K562 (cell line): ENCODE data around the gene ERN1. TPM values are rescaled to one million over a fixed set of nuclear protein-coding genes. Genes with fewer than 3 reads are reported as not detected.

Experiments used
- ATAC-seq: fragments of 200-7000 bp; cut with Tn5 transposase; 3 replicates; pipeline ENCODE4 v1.9.1; 2020; ENCODE audit warnings: moderate library complexity
- BruUV-seq: library from RNA; stranded (reverse); fragments of 400-500 nt; replicated peaks from 2 replicates; lab custom pipeline; 2021; lab: Mats Ljungman, UMichigan
- CTCF ChIA-PET: fragments of 300-600 bp; formaldehyde crosslinking; extraction: SDS; loops from one replicate; lab custom pipeline; 2021; ENCODE audit warnings: low intra/inter-chr PET ratio; lab: Yijun Ruan, JAX
- POLR2A ChIA-PET: fragments of 300-600, 350-650 bp; sonication (Branson Sonifier 250); formaldehyde crosslinking; extraction: SDS; loops from one replicate; lab custom pipeline; 2021; ENCODE audit warnings: antibody characterized with exemption, inconsistent platforms; lab: Yijun Ruan, JAX
- DNase-seq, 4 experiments: peaks; one replicate each; pipeline versions ENCODE4 v3.0.0 to v3.0.0-alpha.2; 2011 to 2018; ENCODE audit warnings: low spot score in 3 of 4, mixed read lengths in 3 of 4; ENCODE audit errors: extremely low read depth in 1 of 4
- FAIRE-seq: peaks from 2 replicates; lab custom pipeline; 2011; peaks lifted over from hg19 to GRCh38; lab: Jason Lieb, UNC
- H2AFZ ChIP-seq: 2 replicates; pipeline ENCODE4 v1.6.0; 2011; ENCODE audit warnings: low read depth, low read length, control low read depth, inconsistent platforms
- H3K27ac ChIP-seq: fragments of 200-600 bp; 3 replicates; pipeline ENCODE4 v1.8.0; 2011; ENCODE audit warnings: low read depth, mild to moderate bottlenecking, control low read depth, inconsistent platforms, low read length, moderate library complexity, mixed read lengths; ENCODE audit errors: extremely low read depth
- H3K27me3 ChIP-seq, 2 experiments: fragments of 300-600 bp in 1 of 2; 2 replicates in 1 of 2; 3 replicates in 1 of 2; pipeline versions ENCODE4 v1.6.0 to v1.8.0; 2011; ENCODE audit warnings: inconsistent platforms in 2 of 2, low read length in 2 of 2, mild to moderate bottlenecking in 1 of 2, mixed read lengths in 1 of 2, moderate library complexity in 1 of 2; ENCODE audit not compliant: control insufficient read depth in 2 of 2, insufficient read depth in 2 of 2
- H3K36me3 ChIP-seq: fragments of 300-600 bp; 3 replicates; pipeline ENCODE4 v1.8.0; 2011; ENCODE audit warnings: mild to moderate bottlenecking, low read length, inconsistent platforms; ENCODE audit not compliant: control insufficient read depth, insufficient read depth
- H3K4me1 ChIP-seq, 2 experiments: fragments of 200-600 bp in 1 of 2; replicated peaks in 1 of 2; 2 replicates in 1 of 2; 3 replicates in 1 of 2; pipeline versions ENCODE4 v1.5.1 to v1.8.0; 2011; ENCODE audit warnings: inconsistent platforms in 2 of 2, low read length in 2 of 2, mild to moderate bottlenecking in 1 of 2, mixed read lengths in 1 of 2, moderate library complexity in 1 of 2; ENCODE audit not compliant: control insufficient read depth in 2 of 2, insufficient read depth in 2 of 2
- H3K4me2 ChIP-seq: 2 replicates; pipeline ENCODE4 v1.6.1; 2011; ENCODE audit warnings: low read length, control low read depth, inconsistent platforms, mixed read lengths; ENCODE audit not compliant: insufficient read depth
- H3K4me3 ChIP-seq: fragments of 200-600 bp; sonication (generic), shearing (Covaris generic); 2 replicates; pipeline ENCODE4 v1.5.1; 2016; ENCODE audit warnings: control low read depth, inconsistent platforms
- H3K79me2 ChIP-seq: fragments of 200-600 bp; 3 replicates; pipeline ENCODE4 v1.8.0; 2011; ENCODE audit warnings: low read length, inconsistent platforms; ENCODE audit not compliant: control insufficient read depth, insufficient read depth
- H3K9ac ChIP-seq, 2 experiments: 2 replicates each; pipeline versions ENCODE4 v1.6.0 to v1.6.1; 2011; ENCODE audit warnings: low read depth in 2 of 2, low read length in 2 of 2, control low read depth in 1 of 2, inconsistent platforms in 1 of 2, mild to moderate bottlenecking in 1 of 2, mixed read lengths in 1 of 2; ENCODE audit not compliant: insufficient read depth in 1 of 2
- H3K9me1 ChIP-seq: one replicate; pipeline ENCODE4 v1.6.0; 2011; ENCODE audit warnings: inconsistent platforms, mild to moderate bottlenecking, low read length, moderate library complexity; ENCODE audit not compliant: control insufficient read depth, insufficient read depth
- H3K9me3 ChIP-seq: replicated peaks from 2 replicates; pipeline ENCODE4 v1.5.1; 2011; ENCODE audit warnings: low read depth, low read length, inconsistent platforms; ENCODE audit not compliant: control insufficient read depth, insufficient read depth
- H4K20me1 ChIP-seq: replicated peaks from 2 replicates; pipeline ENCODE4 v1.6.1; 2011; ENCODE audit warnings: low read length, inconsistent platforms, mixed read lengths; ENCODE audit not compliant: control insufficient read depth, insufficient read depth
- MTA3 ChIP-seq: fragments of 450-650 bp; formaldehyde crosslinking; IDR thresholded peaks from 2 replicates; pipeline ENCODE4 v1.6.1; 2017; ENCODE audit warnings: mild to moderate bottlenecking, borderline replicate concordance
- MYBL2 ChIP-seq, 2 experiments: fragments of 450-650 bp in 1 of 2; sonication (generic) in 1 of 2; formaldehyde crosslinking in 1 of 2; IDR thresholded peaks; 2 replicates each; pipeline versions ENCODE4 v1.6.1 to v1.8.1; 2017 to 2022; ENCODE audit warnings: borderline replicate concordance in 1 of 2, inconsistent platforms in 1 of 2, low read depth in 1 of 2, mild to moderate bottlenecking in 1 of 2, missing genetic modification reagents in 1 of 2, moderate library complexity in 1 of 2
- RFX1 ChIP-seq: fragments of 450-650 bp; IDR thresholded peaks from 2 replicates; pipeline ENCODE4 v1.6.1; 2016; ENCODE audit warnings: mild to moderate bottlenecking, moderate library complexity
- ZNF3 ChIP-seq: fragments of 250-450 bp; sonication (Bioruptor Pico); IDR thresholded peaks from 2 replicates; pipeline ENCODE4 v1.5.0; 2021; ENCODE audit warnings: mild to moderate bottlenecking, moderate library complexity
- ZNF316 ChIP-seq: fragments of 450-650 bp; IDR thresholded peaks from 2 replicates; pipeline ENCODE4 v1.6.1; 2016
- ZNF408 ChIP-seq: fragments of 250-450 bp; sonication (Bioruptor Pico); IDR thresholded peaks from 2 replicates; pipeline ENCODE4 v1.4.0; 2020; ENCODE audit warnings: low read depth, mild to moderate bottlenecking, moderate library complexity
- ZNF699 ChIP-seq: fragments of 250-450 bp; sonication (Bioruptor Pico); IDR thresholded peaks from 2 replicates; pipeline ENCODE4 v1.8.0; 2021; ENCODE audit warnings: mild to moderate bottlenecking, moderate library complexity; ENCODE audit not compliant: insufficient replicate concordance
- WGBS: fragments of 100-300 bp; shearing (Covaris generic); methylation state at CpG from one replicate; pipeline ENCODE4 v1.1.6; 2016; ENCODE audit warnings: low coverage, mixed read lengths; ENCODE audit not compliant: insufficient coverage; ENCODE audit errors: missing lambda C conversion rate; 5-methylcytosine and 5-hydroxymethylcytosine counted together
- in situ Hi-C: fragments of 300-500 bp; cut with MboI; formaldehyde crosslinking; loops from 4 replicates; pipeline ENCODE4 v1.15.0; 2018; ENCODE audit warnings: inconsistent platforms, mixed read lengths
- intact Hi-C: fragments of 100-400 bp; cut with micrococcal nuclease; formaldehyde crosslinking; loops from 2 replicates; pipeline ENCODE4 v1.14.2; 2022
- polyA plus RNA-seq, 8 experiments: library from polyadenylated mRNA; depleted of rRNA in 4 of 8; stranded (reverse) in 5 of 8; unstranded in 3 of 8; fragments of >200 nt; fragmentation: Nextera tagmentation in 2 of 8; fragmentation: Illumina TruSeq in 1 of 8; extraction: Ambion mirVana in 2 of 8; extraction: Trizol in 1 of 8; gene quantifications; 2 replicates each; pipeline versions ENCODE4 v1.2.1 to v1.2.3, GENCODE V29; 2011 to 2014; ENCODE audit warnings: inconsistent platforms in 1 of 8, missing spikeins in 1 of 8
- total RNA-seq, 7 experiments: library from RNA; depleted of rRNA in 6 of 7; stranded (reverse); fragments of >200 nt in 6 of 7; fragmentation: Illumina TruSeq in 2 of 7; extraction: Trizol in 2 of 7; gene quantifications; 2 replicates each; pipeline versions ENCODE4 v1.2.1 to v1.2.3, GENCODE V29; 2011 to 2021; ENCODE audit warnings: low replicate concordance in 1 of 7
- TF ChIP-seq, protein P1 (sequence below): fragments of 450-650 bp; IDR thresholded peaks from 2 replicates; pipeline ENCODE4 v1.6.1; 2016; ENCODE audit warnings: mild to moderate bottlenecking, moderate library complexity

Gene ERN1
- total and polyA plus RNA-seq, 9 of the 15 experiments (the other 6 are each of a cell fraction or from before 2014, with no cell fraction given) = 2.1 to 22.5 (median 7.3) TPM

DNA sequence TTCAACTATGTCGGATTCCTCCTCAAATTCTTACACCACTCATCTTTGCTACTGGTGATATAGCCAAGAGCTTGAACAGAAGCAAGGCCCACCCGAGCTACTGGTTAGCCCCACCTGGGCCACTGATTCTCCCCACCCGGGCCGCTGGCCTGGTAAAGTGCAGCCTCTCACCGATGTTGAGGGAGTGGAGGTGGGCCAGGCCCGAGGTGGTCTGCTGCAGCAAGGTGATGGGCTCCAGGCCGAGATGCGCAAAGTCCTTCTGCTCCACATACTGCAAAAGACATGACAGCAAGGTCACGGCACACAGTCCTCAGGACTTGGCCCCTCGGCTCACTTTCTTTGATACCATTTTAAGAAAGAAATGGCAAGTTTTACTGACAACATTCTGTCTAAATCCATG is 76.8 kb downstream of the ERN1 start:
- POLR2A ChIA-PET = interaction anchor here (1.3 to 1.4 kb wide), 5 partner anchors 8 to 24 kb away, joined by 3 to 4 read pairs (median 3); no protein-coding TSS in a partner anchor
- no peak overlapping the region for H3K27ac ChIP-seq
- H3K9me3 ChIP-seq = no peaks in the 10 kb centered on the region
- intact Hi-C loops = no loop called here
- DNase-seq (no peak), ATAC-seq (no peak), FAIRE-seq (no peak)
- CTCF ChIA-PET = interaction anchor here (0.6 kb wide), 1 partner anchor 80 kb away, joined by 3 read pairs; no protein-coding TSS in a partner anchor
- no peak overlapping the region for H3K9ac ChIP-seq
- H3K4me2 ChIP-seq = no peak overlapping the region
- WGBS = 83% methylated on average over 10 of the region's 10 CpGs
- no peaks in the 10 kb centered on the region; a peak in 1 of 5 replicates for H3K4me1 ChIP-seq
- H3K27me3 ChIP-seq = no peaks in the 10 kb centered on the region
- no peak overlapping the region for H3K4me3 ChIP-seq
- no peaks in the 10 kb centered on the region for H3K9me1 ChIP-seq
- no peaks in the 10 kb centered on the region for H4K20me1 ChIP-seq
- BruUV-seq = no TSS peak
- in situ Hi-C loops = no loop called here
- no peaks in the 10 kb centered on the region for H3K79me2 ChIP-seq
- peaks cover 49% of the 10 kb centered on the region; the same call in 2 of the 3 replicates for H3K36me3 ChIP-seq
- no peak overlapping the region for H2AFZ ChIP-seq
- TF ChIP-seq MTA3 (no peak), RFX1 (no peak), MYBL2 (IDR thresholded peaks at IDR 0.05; ENCODE audit: low read depth) (no peak), MYBL2 (CRISPR knock-in tag; IDR thresholded peaks at IDR 0.05; ENCODE audit: borderline replicate concordance) (no peak), ZNF408 (CRISPR knock-in tag) (no peak), ZNF3 (CRISPR knock-in tag) (no peak), ZNF316 (no peak), ZNF699 (no peak)
- TF ChIP-seq, protein P1, sequence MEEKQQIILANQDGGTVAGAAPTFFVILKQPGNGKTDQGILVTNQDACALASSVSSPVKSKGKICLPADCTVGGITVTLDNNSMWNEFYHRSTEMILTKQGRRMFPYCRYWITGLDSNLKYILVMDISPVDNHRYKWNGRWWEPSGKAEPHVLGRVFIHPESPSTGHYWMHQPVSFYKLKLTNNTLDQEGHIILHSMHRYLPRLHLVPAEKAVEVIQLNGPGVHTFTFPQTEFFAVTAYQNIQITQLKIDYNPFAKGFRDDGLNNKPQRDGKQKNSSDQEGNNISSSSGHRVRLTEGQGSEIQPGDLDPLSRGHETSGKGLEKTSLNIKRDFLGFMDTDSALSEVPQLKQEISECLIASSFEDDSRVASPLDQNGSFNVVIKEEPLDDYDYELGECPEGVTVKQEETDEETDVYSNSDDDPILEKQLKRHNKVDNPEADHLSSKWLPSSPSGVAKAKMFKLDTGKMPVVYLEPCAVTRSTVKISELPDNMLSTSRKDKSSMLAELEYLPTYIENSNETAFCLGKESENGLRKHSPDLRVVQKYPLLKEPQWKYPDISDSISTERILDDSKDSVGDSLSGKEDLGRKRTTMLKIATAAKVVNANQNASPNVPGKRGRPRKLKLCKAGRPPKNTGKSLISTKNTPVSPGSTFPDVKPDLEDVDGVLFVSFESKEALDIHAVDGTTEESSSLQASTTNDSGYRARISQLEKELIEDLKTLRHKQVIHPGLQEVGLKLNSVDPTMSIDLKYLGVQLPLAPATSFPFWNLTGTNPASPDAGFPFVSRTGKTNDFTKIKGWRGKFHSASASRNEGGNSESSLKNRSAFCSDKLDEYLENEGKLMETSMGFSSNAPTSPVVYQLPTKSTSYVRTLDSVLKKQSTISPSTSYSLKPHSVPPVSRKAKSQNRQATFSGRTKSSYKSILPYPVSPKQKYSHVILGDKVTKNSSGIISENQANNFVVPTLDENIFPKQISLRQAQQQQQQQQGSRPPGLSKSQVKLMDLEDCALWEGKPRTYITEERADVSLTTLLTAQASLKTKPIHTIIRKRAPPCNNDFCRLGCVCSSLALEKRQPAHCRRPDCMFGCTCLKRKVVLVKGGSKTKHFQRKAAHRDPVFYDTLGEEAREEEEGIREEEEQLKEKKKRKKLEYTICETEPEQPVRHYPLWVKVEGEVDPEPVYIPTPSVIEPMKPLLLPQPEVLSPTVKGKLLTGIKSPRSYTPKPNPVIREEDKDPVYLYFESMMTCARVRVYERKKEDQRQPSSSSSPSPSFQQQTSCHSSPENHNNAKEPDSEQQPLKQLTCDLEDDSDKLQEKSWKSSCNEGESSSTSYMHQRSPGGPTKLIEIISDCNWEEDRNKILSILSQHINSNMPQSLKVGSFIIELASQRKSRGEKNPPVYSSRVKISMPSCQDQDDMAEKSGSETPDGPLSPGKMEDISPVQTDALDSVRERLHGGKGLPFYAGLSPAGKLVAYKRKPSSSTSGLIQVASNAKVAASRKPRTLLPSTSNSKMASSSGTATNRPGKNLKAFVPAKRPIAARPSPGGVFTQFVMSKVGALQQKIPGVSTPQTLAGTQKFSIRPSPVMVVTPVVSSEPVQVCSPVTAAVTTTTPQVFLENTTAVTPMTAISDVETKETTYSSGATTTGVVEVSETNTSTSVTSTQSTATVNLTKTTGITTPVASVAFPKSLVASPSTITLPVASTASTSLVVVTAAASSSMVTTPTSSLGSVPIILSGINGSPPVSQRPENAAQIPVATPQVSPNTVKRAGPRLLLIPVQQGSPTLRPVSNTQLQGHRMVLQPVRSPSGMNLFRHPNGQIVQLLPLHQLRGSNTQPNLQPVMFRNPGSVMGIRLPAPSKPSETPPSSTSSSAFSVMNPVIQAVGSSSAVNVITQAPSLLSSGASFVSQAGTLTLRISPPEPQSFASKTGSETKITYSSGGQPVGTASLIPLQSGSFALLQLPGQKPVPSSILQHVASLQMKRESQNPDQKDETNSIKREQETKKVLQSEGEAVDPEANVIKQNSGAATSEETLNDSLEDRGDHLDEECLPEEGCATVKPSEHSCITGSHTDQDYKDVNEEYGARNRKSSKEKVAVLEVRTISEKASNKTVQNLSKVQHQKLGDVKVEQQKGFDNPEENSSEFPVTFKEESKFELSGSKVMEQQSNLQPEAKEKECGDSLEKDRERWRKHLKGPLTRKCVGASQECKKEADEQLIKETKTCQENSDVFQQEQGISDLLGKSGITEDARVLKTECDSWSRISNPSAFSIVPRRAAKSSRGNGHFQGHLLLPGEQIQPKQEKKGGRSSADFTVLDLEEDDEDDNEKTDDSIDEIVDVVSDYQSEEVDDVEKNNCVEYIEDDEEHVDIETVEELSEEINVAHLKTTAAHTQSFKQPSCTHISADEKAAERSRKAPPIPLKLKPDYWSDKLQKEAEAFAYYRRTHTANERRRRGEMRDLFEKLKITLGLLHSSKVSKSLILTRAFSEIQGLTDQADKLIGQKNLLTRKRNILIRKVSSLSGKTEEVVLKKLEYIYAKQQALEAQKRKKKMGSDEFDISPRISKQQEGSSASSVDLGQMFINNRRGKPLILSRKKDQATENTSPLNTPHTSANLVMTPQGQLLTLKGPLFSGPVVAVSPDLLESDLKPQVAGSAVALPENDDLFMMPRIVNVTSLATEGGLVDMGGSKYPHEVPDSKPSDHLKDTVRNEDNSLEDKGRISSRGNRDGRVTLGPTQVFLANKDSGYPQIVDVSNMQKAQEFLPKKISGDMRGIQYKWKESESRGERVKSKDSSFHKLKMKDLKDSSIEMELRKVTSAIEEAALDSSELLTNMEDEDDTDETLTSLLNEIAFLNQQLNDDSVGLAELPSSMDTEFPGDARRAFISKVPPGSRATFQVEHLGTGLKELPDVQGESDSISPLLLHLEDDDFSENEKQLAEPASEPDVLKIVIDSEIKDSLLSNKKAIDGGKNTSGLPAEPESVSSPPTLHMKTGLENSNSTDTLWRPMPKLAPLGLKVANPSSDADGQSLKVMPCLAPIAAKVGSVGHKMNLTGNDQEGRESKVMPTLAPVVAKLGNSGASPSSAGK = no peak
